HG03575 (cell line): Measurements from ENCODE around the gene KRT85.
"Not testable (repeated sequence)": the region's sequence is repeated elsewhere in the genome, so short reads cannot be mapped to it uniquely, and the experiment has no call there.

Experiments
- ATAC-seq: cut with Tn5 transposase; IDR thresholded peaks from one replicate; pipeline ENCODE4 v1.9.1; 2021; ENCODE audit not compliant: unreplicated experiment, insufficient number of reproducible peaks, low FRiP score; ENCODE audit errors: extremely low read depth

Gene KRT85

GRCh38 chr12:52316290-52316689, 51.0 kb downstream of the KRT85 start:
- ATAC-seq = no peak

- not testable (repeated sequence) for ATAC-seq
Measured at GRCh38 chr12:52315721-52316120, 51.6 kb downstream of the KRT85 start.

GRCh38 chr12:52314511-52314910, 52.8 kb downstream of the KRT85 start:
- ATAC-seq = no peak

GRCh38 chr12:52313926-52314325, 53.4 kb downstream of the KRT85 start:
- ATAC-seq = no peak

GRCh38 chr12:52313461-52313860, 53.8 kb downstream of the KRT85 start:
- no peak for ATAC-seq

- no peak for ATAC-seq
Measured at GRCh38 chr12:52312086-52312485, 55.2 kb downstream of the KRT85 start.

- no peak for ATAC-seq
Measured at GRCh38 chr12:52311285-52311648, 56.0 kb downstream of the KRT85 start.

GRCh38 chr12:52310622-52311284, 56.5 kb downstream of the KRT85 start:
- no peak for ATAC-seq
